NT2/D1 (cell line): Measurements from ENCODE around the gene NCS1.

Experiments
- SUZ12 ChIP-seq: IDR thresholded peaks from 2 replicates; pipeline ENCODE4 v1.6.1; 2011; ENCODE audit not compliant: insufficient read length, insufficient read depth; ENCODE audit errors: extremely low read depth
- YY1 ChIP-seq: IDR thresholded peaks from 2 replicates; pipeline ENCODE4 v1.6.1; 2011; ENCODE audit not compliant: insufficient read length, insufficient read depth
- ZNF274 ChIP-seq: IDR thresholded peaks from 2 replicates; pipeline ENCODE4 v1.6.1; 2011; ENCODE audit warnings: mild to moderate bottlenecking, low read depth, low read length

DNA sequence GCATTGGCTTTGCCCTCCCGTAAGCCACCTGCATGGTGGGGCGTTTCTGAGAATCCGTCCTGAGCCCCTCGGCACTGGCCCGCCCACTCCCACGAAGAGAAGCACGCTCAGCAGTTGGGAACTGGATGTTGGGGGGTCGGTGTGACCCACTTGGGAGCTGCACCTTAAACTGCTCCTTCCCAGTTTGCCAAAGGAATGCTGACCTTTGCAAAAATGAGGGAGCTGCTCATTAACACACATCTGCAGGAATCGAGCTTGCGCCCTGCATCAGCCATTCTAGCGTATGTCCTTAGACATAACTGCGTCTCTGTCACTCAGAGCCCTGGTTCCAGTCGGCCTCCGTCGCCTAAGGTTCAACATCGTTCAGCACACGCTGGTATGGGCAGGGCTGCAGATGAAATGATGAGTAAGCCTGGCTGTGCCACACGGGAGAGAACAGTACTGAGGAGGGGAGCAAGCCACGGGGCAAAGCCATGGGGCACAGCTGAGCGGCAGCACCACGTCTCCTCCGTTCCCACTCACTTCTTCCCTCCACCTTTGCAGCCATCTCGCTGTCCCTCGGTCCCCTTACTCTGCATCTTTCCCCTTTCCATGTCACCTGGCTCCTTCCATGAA lies 28.8 kb upstream of the NCS1 start:
- TF ChIP-seq SUZ12 (no peak), ZNF274 (no peak), YY1 (no peak)
